NCI-H526 (cell line): Measurements from ENCODE around the gene NIPBL.
"Not testable (repeated sequence)": the region's sequence is repeated elsewhere in the genome, so short reads cannot be mapped to it uniquely, and the experiment has no call there.

Experiments
- DNase-seq, 2 experiments: peaks; one replicate each; lab custom pipeline; 2025; lab: John Stamatoyannopoulos, UW

The NIPBL gene

GRCh38 chr5:37093795-37094194 lies 217.2 kb downstream of the NIPBL start:
- DNase-seq = not testable (repeated sequence)

- not testable (repeated sequence) for DNase-seq
Measured at GRCh38 chr5:37099267-37099666, 222.7 kb downstream of the NIPBL start.

- DNase-seq = no peak
Measured at GRCh38 chr5:37103302-37103701, 226.7 kb downstream of the NIPBL start.

- no peak for DNase-seq
Measured at GRCh38 chr5:37109338-37109737, 232.8 kb downstream of the NIPBL start.

- DNase-seq = no peak
Measured at GRCh38 chr5:37110135-37110534, 233.6 kb downstream of the NIPBL start.

- DNase-seq = no peak
Measured at GRCh38 chr5:37111426-37112382, 235.1 kb downstream of the NIPBL start.

- DNase-seq = no peak
Measured at GRCh38 chr5:37112383-37112991, 235.9 kb downstream of the NIPBL start.
